Measurements from ENCODE around the gene CORO2A. TPM values are rescaled to one million over a fixed set of nuclear protein-coding genes. Genes with fewer than 3 reads are reported as not detected.

Gene CORO2A
- total RNA-seq (2014; rRNA removed; shearing (Covaris generic)): 30.5 and 32.1 TPM in 2 replicates

GRCh38 chr9:98192503-98193335 is at the start of gene CORO2A:
CORO2A (minus strand) TSS chr9:98192637; CDS start chr9:98157660, 34,977 bp downstream.
- DNase-seq: peak; percentile 96
- H3K4me3 ChIP-seq (ENCODE audit: insufficient read depth, low read depth, low read length): peak within 1 kb of the TSS; percentile 83
- H3K27me3 ChIP-seq (ENCODE audit: control insufficient read depth, insufficient read depth, low read length): no peaks in the 10 kb centered on the region
- no peaks in the 10 kb centered on the region; the same call in 1 of the 2 replicates for H3K36me3 ChIP-seq (replicated peaks; ENCODE audit: control insufficient read depth, insufficient read depth, low read length)

GRCh38 chr9:98241357-98242300 is 49.2 kb upstream of the CORO2A start:
- peak; percentile 69 for DNase-seq
- Histone ChIP-seq H3K36me3 (replicated peaks; ENCODE audit: control insufficient read depth, insufficient read depth, low read length) (no peaks in the 10 kb centered on the region), H3K27me3 (ENCODE audit: control insufficient read depth, insufficient read depth, low read length) (no peaks in the 10 kb centered on the region), H3K4me3 (ENCODE audit: insufficient read depth, low read depth, low read length) (no peak overlapping the region)

DNA sequence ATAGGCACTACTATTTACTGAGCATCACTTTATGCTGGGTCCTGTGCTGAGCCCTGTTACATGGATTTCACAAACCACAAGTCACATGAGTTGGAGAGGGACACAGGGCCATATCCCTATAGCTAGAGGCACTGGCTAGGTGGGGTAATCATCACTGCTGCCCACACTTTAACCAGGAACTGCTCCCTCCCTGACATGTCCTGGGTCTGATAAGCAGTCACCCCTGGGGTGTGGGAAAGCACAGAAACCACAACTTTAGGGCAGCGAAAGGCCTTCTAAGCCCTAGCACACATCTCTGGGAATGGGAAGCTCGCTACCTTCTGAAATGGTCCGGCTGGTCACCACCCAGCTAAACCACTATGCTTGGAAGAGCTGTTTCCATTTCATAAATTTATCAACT is 48.0 kb upstream of the CORO2A start:
- H3K4me3 ChIP-seq (ENCODE audit: insufficient read depth, low read depth, low read length): no peak overlapping the region
- no peaks in the 10 kb centered on the region for H3K36me3 ChIP-seq (replicated peaks; ENCODE audit: control insufficient read depth, insufficient read depth, low read length)
- DNase-seq: no peak
- H3K27me3 ChIP-seq (ENCODE audit: control insufficient read depth, insufficient read depth, low read length): no peaks in the 10 kb centered on the region

GRCh38 chr9:98236901-98237487 is 44.6 kb upstream of the CORO2A start:
- no peak for DNase-seq
- H3K4me3 ChIP-seq (ENCODE audit: insufficient read depth, low read depth, low read length): no peak overlapping the region
- no peaks in the 10 kb centered on the region for H3K27me3 ChIP-seq (ENCODE audit: control insufficient read depth, insufficient read depth, low read length)
- peaks cover 1% of the 10 kb centered on the region for H3K36me3 ChIP-seq (replicated peaks; ENCODE audit: control insufficient read depth, insufficient read depth, low read length)

- no peak overlapping the region for H3K4me3 ChIP-seq (ENCODE audit: insufficient read depth, low read depth, low read length)
- H3K36me3 ChIP-seq (replicated peaks; ENCODE audit: control insufficient read depth, insufficient read depth, low read length): peaks cover 1% of the 10 kb centered on the region
- no peak for DNase-seq
- H3K27me3 ChIP-seq (ENCODE audit: control insufficient read depth, insufficient read depth, low read length): no peaks in the 10 kb centered on the region
These were observed 42.7 kb upstream of the CORO2A start for GRCh38 chr9:98235126-98235525.

DNA sequence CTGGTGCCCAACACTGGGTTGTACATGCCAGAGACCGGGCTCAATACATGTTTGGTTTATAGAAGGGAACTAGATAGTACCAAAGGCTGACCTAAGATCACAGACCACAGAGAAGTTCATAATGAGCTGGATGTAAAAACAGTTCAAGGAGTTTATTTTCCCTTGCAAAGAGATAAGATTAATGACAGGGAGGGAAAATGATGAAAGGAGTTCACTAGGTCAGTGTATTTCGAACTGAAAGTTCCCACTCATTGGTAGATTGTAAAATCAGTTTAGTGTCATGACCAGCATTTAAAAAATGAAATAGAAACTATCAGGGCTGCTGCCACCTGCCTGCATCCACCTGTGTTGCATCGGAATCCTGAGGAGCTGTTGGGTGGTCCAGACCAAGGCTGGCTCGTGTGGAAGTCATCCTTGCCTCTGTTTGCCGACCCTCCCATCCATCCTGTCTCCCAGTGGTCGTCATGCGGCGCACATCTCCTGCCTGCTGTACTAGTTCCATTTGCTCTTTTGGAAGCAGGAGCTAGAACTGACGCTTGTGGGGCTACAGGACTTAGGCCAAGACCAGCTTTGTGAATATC is 41.9 kb upstream of the CORO2A start:
- Histone ChIP-seq H3K27me3 (ENCODE audit: control insufficient read depth, insufficient read depth, low read length) (no peaks in the 10 kb centered on the region), H3K4me3 (ENCODE audit: insufficient read depth, low read depth, low read length) (no peak overlapping the region), H3K36me3 (replicated peaks; ENCODE audit: control insufficient read depth, insufficient read depth, low read length) (peaks cover 1% of the 10 kb centered on the region)
- DNase-seq: peak; percentile 51

DNA sequence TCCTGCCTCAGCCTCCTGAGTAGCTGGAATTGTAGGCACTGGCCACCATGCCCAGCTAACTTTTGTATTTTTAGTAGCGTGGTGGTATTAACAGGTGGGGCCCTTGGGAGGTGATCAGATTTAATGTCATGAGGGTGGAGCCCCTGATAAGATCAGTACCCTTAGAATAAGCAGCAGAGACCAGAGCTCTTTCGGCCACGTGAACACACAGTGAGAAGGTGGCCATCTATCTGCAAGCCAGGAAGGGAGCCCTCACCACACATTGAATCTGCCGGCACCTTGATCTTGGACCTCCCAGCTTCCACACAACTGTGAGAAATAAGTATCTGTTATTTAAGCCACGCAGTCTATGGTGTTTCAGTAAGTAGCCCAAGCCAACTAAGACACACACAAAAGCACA is 40.5 kb upstream of the CORO2A start:
- Histone ChIP-seq H3K27me3 (ENCODE audit: control insufficient read depth, insufficient read depth, low read length) (no peaks in the 10 kb centered on the region), H3K36me3 (replicated peaks; ENCODE audit: control insufficient read depth, insufficient read depth, low read length) (peaks cover 3% of the 10 kb centered on the region), H3K4me3 (ENCODE audit: insufficient read depth, low read depth, low read length) (no peak overlapping the region)
- DNase-seq: no peak

DNA sequence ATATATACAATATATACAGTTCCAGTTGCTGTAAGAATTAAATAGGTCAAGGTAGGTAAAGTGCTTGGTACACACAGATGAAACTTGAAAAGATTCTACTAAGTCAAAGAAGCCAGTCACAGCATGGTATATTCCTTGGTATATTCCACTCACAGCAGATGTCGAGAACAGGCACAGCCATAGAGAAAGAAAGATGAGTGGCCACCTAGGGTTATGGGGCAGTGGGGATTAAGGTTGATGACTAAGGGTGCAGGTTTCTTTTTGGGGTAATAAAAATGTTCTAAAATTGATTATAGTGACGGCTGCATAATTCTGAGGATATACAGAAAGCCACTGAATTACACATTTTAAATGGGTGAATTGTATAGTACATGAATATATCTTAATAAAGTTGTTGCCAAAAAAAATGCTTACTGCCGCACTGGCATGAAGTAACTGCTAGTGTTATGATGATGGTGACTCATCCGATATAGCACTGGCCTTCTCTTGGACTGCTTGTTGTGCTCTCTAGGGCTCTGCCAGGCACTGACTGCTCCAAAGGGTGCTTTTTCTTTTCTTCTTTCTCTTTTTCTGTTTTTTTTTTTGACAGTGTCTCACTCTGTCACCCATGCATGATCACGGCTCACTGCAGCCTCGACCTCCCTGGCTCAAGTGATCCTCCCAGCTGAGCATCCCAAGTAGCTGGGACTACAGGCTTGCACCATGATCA is 39.5 kb upstream of the CORO2A start:
- no peak for DNase-seq
- no peaks in the 10 kb centered on the region for H3K27me3 ChIP-seq (ENCODE audit: control insufficient read depth, insufficient read depth, low read length)
- no peak overlapping the region for H3K4me3 ChIP-seq (ENCODE audit: insufficient read depth, low read depth, low read length)
- H3K36me3 ChIP-seq (replicated peaks; ENCODE audit: control insufficient read depth, insufficient read depth, low read length): peaks cover 3% of the 10 kb centered on the region

DNA sequence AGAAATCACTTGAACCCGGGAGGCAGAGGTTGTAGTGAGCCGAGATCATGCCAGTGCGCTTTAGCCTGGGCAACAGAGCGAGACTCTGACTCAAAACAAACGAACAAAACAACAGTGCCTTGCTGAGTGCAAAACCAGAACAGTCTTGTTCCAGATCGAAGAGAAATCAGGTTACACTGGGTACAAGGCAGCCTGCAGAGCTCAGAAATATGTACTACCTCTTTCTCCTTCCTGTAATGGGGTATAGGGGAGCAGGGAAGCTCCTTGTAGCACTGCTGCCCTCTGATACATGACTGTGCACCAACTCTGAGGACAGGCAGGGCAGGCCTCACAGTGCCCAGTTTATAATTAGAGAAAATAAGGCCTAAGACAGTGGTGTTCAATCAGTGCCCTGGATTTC is 38.4 kb upstream of the CORO2A start:
- no peak overlapping the region for H3K4me3 ChIP-seq (ENCODE audit: insufficient read depth, low read depth, low read length)
- H3K27me3 ChIP-seq (ENCODE audit: control insufficient read depth, insufficient read depth, low read length): no peaks in the 10 kb centered on the region
- peak; percentile 1 for DNase-seq
- peaks cover 3% of the 10 kb centered on the region for H3K36me3 ChIP-seq (replicated peaks; ENCODE audit: control insufficient read depth, insufficient read depth, low read length)

DNA sequence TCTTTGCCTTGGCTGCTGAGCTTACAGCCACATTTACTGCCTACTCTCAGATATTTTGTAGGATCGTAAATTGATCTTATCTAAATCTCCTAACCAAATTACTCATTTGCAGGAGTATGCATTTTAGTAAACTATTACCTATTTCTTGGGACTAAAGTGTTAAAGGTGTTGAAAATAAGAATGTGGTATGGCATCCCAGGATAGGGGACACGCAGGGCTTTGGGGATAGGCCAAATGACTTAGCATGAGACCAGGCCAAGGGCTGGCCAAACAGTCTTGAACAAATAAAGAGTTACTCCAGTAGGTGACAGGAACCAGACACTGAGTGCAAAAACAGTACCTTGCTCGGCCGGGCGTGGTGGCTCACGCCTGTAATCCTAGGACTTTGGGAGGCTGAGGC is 37.9 kb upstream of the CORO2A start:
- DNase-seq: peak; percentile 4
- Histone ChIP-seq H3K36me3 (replicated peaks; ENCODE audit: control insufficient read depth, insufficient read depth, low read length) (peaks cover 3% of the 10 kb centered on the region), H3K4me3 (ENCODE audit: insufficient read depth, low read depth, low read length) (no peak overlapping the region), H3K27me3 (ENCODE audit: control insufficient read depth, insufficient read depth, low read length) (no peaks in the 10 kb centered on the region)

GRCh38 chr9:98229620-98230019 is 37.2 kb upstream of the CORO2A start:
- Histone ChIP-seq H3K36me3 (replicated peaks; ENCODE audit: control insufficient read depth, insufficient read depth, low read length) (peaks cover 4% of the 10 kb centered on the region), H3K4me3 (ENCODE audit: insufficient read depth, low read depth, low read length) (no peak overlapping the region), H3K27me3 (ENCODE audit: control insufficient read depth, insufficient read depth, low read length) (no peaks in the 10 kb centered on the region)
- DNase-seq: no peak

DNA sequence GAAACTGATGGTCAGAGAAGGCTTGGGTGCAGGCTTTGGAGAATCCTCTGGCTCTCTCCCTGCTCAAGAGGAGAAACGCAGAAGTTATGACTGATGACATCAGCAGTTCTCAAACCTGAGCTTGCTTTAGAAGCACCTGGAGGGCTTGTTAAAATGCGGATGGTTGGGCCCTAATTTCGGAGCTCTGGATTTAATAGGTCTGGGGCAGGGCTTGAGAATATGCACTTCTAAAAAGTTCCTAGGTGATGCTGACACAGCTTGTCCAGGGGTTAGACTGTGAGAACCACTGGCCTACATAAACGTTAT is 36.6 kb upstream of the CORO2A start:
- peaks cover 4% of the 10 kb centered on the region for H3K36me3 ChIP-seq (replicated peaks; ENCODE audit: control insufficient read depth, insufficient read depth, low read length)
- no peaks in the 10 kb centered on the region for H3K27me3 ChIP-seq (ENCODE audit: control insufficient read depth, insufficient read depth, low read length)
- DNase-seq: peak; percentile 1
- H3K4me3 ChIP-seq (ENCODE audit: insufficient read depth, low read depth, low read length): no peak overlapping the region

DNA sequence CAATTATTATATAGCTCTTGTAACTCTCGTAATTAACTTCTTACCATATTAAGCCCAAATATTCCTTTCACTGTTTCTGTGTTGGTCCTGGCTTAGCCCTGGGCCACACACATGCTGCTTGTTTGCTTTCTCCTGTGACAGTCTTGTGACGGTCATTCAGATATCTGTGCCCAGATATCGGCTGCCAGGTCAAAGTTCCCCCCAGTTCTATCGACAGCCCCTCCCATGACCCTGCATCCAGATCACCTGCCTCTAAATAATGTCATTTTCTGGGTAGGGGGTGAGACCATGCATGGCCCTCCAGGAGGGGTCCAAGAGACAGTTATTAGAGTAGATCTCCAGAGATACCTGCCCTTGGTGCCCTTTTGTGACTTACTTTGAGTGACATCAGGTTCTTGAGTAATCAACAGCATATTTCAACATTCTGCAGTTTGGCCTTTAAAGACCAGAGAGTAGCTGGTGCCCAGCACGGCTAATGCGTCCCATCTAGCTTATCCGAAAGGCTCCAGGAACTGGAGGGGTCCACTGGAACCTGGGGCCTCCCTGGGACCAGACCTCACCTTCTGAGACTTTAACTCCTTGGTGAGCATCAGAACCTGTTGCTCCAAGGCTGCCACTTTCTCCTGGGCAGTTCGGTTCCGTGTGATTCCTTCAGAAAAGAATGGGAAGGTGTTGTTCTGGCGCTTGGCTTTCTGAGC is 36.1 kb upstream of the CORO2A start:
- H3K4me3 ChIP-seq (ENCODE audit: insufficient read depth, low read depth, low read length): no peak overlapping the region
- H3K36me3 ChIP-seq (replicated peaks; ENCODE audit: control insufficient read depth, insufficient read depth, low read length): peaks cover 4% of the 10 kb centered on the region
- no peaks in the 10 kb centered on the region for H3K27me3 ChIP-seq (ENCODE audit: control insufficient read depth, insufficient read depth, low read length)
- peak; percentile 3 for DNase-seq

All from H7 (cell line).